Astrocyte (in vitro differentiated cells and primary cell): ENCODE measurements around the gene ABCA1.

Source experiments
- EZH2 ChIP-seq: IDR thresholded peaks from 2 replicates; pipeline ENCODE4 v1.6.1; 2012; ENCODE audit warnings: mild to moderate bottlenecking, low read length, inconsistent platforms; ENCODE audit not compliant: insufficient read depth
- TF ChIP-seq, protein P1 (sequence below): IDR thresholded peaks from 2 replicates; pipeline ENCODE4 v1.5.1; 2011; ENCODE audit warnings: low read depth, mild to moderate bottlenecking, inconsistent platforms, low read length, moderate library complexity; ENCODE audit not compliant: insufficient read depth

DNA sequence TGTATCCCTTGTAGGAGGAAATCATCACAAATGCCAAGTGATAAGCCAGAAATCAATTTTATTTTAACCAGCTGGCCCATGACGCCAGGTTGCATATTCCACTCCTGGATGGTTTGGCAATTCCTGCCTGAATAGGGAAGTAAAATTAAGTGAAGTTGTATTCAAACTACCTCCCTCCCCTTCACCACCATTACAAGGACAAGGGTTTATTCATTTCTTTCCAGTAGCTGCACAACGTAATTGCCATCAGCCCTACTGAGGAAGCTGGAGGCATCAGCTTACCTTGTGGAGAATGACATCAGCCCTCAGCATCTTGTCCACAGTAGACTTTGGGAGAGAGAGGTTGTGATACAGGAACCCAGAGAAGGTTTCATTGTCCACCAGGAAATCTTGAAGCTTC lies 66.6 kb downstream of the ABCA1 start:
- TF ChIP-seq, protein P1, sequence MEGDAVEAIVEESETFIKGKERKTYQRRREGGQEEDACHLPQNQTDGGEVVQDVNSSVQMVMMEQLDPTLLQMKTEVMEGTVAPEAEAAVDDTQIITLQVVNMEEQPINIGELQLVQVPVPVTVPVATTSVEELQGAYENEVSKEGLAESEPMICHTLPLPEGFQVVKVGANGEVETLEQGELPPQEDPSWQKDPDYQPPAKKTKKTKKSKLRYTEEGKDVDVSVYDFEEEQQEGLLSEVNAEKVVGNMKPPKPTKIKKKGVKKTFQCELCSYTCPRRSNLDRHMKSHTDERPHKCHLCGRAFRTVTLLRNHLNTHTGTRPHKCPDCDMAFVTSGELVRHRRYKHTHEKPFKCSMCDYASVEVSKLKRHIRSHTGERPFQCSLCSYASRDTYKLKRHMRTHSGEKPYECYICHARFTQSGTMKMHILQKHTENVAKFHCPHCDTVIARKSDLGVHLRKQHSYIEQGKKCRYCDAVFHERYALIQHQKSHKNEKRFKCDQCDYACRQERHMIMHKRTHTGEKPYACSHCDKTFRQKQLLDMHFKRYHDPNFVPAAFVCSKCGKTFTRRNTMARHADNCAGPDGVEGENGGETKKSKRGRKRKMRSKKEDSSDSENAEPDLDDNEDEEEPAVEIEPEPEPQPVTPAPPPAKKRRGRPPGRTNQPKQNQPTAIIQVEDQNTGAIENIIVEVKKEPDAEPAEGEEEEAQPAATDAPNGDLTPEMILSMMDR, result no peak
- no peak for TF ChIP-seq EZH2
